Stimulated activated CD4-positive, alpha-beta T cell treated with anti-CD3 and anti-CD28 coated beads, Interleukin-2, amount 100 ng/mL, for 4 hours (primary cell): ENCODE results near the gene BRDT.
"Not testable (repeated sequence)": the region's sequence is repeated elsewhere in the genome, so short reads cannot be mapped to it uniquely, and the experiment has no call there.

Experiments
- DNase-seq: peaks from one replicate; pipeline ENCODE4 v3.0.0-alpha.2; 2020; ENCODE audit warnings: low read depth

BRDT gene

DNA sequence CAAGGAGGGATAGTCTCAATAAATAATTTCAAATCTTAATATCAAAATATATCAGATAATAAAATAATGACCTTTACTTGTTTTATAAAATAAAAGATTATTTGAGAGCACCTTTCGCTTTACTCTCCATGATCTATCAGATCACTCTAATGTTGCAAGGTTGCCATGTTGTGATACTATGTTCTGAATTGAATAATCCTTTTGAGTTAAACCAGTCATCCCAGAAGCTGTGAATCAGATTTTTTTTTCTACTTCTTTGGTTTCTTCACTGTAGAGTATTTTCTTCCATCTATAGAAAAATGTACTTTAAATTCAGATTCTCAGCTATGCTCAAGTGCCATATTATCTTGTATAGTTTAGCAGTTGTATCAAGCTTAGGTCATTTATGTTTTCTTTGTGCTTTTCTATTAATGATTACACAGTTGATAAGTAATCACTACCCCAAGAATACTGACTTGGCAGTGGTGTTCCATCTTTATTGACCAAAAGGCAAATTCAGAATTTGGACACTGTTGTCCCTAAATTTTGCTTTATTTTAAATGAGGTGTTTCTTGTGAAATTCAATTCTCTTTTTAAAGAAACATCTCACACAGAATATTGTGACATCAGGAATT, 32.9 kb downstream of the BRDT start:
- DNase-seq, result no peak

DNA sequence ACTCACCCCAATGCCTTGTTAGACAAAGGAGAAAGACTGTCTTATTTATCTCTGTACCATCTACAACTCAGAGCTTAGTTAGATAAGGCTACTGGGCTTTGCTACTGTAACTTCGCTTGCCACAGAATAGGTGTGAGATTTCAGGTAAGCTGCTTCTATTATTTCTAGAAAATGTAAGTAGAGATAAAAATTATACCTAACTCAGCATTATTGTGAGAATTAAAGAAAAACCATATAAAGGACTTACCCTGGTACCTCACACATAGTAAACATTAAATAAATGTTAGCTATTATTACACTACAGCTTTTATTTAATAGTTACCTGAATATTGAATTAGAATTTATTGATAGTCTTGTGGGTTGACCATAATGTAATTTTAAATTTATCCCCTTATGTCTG, 44.1 kb downstream of the BRDT start:
- DNase-seq, result no peak

DNA sequence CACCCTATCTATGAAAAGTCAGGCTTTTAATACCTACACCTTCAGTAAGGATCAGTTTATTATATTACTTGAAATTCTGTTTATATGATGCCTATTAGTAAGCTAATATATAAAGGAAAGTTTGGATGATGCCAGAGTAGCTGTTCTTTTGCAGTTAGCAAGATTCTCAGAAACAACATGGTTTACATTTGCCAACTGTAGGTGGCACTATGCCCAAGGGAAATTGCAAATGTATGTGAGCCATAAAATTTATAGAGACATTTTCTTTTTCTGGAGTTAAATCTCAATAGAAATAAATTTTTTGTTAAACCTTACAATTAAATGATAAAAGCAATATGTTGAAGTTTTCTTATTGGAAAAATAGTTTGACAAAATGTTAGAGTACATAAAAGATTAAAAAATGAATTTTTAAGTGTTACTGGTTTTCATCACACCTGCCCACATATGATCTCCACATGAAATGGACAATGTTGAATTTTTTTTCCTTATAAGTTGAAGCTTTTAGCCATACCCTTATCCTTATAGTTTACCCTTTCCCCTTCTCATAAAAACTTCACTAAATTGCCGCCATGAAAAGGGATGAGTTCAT, 48.5 kb downstream of the BRDT start:
- DNase-seq, result peak; percentile 14

DNA sequence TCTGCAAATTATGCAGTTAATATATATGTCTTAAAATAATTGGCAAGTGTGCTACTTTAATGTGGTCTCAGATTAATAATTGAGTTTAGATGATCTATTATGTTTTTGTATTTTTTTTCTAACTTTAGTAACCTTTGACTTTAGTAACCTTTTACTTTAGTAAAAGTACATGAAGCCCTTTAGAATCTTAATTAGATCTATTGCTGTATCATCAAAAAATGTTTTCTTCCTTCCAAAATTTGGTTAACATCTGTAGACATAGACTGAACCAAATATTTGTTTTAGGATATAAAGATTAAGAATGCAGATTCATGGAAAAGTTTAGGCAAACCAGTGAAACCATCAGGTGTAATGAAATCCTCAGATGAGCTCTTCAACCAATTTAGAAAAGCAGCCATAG, 54.9 kb downstream of the BRDT start:
- no peak for DNase-seq

DNA sequence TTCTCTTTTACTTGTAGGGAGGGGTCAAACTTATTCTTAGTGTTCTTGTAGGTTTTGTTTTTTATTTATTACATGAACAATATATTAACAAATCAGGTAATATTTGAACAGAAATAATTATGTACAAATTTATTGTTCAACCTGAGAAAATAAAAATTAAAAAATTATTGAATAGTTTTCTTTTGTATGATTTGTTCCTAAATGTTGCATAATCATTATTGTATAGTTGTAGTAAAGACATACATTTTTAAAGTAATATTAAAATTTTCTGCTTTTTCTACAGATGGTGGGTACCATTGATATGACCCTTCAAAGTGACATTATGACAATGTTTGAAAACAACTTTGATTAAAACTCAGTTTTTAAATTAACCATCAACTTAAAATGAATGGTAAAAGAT, 64.7 kb downstream of the BRDT start:
- no peak for DNase-seq

DNA sequence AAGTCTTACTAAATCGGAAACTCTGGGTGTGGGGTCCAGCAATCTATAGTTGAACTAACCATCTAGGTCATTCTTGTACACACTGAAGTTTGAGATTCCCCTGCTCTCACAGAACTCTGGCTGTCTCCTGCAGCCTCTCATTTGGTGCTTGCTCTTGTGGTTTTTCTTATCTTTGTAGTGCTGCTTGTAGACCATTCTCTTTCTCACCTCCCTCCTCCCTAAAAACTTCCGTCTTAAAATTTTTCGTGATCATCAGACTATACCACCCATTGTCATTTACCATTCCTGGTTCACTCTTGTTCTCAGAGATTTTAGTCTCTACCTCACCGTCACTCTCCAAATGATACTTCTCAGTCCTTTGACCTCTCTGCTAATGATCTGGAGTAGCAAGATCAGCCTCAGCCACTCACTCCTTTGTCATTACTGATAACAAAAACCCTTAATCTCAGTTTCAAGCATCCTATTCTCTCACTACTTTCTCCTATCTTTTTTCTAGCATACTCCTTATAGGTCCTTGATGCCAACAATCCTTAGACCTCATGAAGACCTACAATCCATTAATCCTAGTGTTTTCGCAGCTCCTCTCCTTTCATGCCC, 67.6 kb downstream of the BRDT start:
- no peak for DNase-seq

DNA sequence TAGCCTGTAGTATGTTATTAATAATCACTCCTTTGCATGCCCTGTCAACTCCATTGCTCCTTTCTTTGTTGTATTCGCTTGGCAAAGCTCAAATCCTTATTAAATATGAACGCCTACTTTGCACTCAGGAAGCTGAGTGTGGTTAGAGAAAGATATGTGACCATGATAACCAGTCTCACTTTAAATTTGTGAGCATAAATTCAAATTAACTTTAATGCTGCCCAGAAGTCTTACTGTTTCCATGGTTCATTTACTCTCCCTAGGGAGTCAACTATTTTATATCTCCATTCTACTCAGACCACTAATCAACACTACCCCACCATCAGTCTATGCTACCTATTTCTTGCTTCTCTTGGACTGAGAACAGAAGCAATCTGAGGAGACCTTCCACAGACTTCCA, 68.5 kb downstream of the BRDT start:
- DNase-seq, result no peak

DNA sequence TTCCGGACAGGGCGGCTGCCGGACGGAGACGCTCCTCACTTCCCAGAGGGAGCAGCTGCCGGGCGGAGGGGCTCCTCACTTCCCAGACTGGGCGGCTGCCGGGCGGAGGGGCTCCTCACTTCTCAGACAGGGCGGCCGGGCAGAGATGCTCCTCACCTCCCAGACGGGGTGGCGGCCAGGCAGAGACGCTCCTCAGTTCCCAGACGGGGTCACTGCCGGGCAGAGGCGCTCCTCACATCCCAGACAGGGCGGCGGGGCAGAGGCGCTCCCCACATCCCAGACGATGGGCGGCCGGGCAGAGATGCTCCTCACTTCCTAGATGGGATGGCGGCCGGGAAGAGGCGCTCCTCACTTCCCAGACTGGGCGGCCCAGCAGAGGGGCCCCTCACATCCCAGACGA, 76.8 kb downstream of the BRDT start:
- DNase-seq, result not testable (repeated sequence)

DNA sequence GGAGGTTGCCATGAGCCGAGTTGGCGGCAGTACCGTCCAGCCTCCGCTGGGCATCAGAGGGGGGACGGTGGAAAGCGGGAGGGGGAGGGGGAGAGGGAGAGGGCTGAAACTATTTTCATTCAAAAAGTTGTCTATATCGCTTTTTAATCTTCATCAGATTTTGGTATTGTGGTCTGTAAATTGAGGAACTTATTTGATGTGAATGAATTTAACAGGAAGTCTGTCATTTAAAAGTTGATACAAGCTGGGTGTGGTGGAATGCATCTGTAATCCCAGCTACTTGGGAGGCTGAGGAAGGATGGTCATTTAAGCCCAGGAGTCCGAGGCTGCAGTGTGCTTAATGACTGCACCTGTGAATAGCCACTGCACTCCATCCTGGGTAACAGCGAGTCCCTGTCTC, 77.6 kb downstream of the BRDT start:
- DNase-seq, result no peak

DNA sequence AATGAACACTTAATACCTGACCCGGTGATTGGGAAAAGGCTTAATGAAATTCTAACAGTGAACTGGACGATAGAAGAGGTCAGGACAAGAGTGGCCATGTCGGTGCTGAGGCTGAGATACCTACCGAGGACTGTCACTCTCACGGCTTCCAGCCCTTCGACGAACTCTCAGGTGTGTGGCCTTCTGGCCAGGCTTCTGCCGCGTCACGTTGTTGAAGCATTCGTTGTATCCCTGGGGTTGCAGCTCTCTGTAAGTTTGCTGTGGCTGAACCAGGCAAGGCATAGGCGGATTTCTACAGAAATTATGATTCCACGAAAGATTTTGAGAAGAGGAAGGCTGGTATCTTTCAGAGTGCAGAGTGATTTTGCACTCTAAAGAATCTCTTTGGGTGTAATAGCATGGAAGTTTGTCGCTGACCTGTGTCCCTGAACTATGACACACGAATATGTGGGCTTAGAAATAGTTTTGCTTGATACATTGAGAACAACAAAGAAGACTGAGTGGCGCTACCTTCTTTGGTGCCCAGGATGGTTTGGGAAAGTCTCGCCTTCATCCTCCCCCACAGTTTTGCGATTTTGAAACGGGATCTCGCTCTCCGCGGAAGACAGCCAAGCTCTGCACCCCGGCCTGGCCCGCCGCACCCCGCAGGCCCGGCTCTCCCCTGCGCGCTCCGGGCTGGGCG, 80.2 kb downstream of the BRDT start:
- DNase-seq, result no peak

DNA sequence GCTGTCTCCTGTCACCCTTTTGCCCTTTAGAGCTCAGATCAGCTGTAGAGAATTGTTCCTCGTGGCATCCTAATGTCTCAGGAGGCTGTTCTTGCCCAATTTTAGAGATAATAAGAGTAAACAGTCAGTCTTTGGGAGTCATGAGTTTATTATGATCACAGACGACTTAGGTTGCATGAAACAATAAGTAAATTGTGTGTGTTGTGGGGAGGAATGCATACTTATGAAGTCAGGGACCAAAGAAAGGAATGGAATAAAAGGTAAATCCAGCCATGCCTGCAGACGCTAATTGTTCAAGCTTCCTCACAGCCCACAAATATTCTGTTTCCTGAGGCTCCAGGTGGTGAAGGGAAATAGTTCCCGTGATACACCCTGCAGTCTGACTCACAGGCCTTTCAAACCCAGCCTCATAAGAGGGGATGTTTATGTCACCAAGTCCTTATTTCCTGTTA, 81.5 kb downstream of the BRDT start:
- DNase-seq, result no peak

DNA sequence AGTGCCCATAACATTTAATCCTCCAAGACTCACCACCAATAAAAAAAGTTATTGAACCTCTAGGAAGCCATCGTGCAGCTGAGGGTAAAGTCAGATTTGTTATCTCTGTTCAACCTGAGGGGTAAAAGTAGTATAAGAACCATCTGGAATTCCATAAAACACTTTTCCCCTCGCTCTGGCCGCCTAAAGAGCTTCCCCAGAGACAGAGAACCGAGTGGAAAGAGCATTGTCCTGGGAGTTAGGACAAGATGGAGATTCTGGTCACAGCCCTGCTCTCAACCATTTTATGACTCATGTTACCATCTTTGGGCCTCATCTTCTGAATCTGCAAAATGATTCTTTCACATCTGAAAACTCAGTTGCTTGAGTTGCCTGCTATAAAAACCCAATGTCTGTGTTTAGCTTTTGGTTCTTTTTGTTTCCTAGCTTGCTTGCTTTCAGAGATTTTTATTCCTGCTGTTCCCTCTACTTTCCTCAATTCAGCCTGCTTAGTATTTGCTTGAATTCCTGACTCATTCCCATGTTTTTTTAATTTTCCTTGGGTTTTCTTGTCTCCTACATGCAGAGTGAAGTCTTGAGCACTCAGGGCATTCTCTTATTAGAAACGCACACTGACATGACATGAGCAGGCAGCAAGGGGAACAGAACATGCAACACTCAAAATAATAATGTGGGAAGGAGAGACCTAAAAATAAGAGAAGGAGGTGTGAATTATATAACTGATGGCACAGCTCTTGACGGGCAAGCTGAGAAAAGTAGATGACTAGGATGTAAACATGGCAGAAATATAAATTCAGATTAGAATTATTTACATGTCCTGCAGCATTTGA, 82.3 kb downstream of the BRDT start:
- no peak for DNase-seq

DNA sequence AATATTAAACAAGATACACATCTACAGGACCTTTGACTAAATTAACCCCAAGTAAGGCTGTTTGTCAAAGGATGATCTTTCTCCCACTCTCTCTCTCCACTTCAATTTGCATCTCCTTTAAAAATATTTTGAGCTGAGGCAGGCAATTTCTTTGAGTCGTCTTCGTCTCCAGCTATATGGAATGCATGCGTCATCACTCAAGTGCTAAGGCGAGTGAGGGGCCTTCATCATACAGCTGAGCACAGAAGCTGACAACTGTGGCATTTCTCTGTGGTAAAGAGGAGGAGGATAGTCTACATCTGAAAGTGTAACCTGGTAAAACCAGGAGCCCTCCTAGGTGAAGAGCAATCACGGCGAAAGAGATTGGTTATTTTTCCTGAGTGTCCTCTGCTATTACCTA, 88.2 kb downstream of the BRDT start:
- no peak for DNase-seq

DNA sequence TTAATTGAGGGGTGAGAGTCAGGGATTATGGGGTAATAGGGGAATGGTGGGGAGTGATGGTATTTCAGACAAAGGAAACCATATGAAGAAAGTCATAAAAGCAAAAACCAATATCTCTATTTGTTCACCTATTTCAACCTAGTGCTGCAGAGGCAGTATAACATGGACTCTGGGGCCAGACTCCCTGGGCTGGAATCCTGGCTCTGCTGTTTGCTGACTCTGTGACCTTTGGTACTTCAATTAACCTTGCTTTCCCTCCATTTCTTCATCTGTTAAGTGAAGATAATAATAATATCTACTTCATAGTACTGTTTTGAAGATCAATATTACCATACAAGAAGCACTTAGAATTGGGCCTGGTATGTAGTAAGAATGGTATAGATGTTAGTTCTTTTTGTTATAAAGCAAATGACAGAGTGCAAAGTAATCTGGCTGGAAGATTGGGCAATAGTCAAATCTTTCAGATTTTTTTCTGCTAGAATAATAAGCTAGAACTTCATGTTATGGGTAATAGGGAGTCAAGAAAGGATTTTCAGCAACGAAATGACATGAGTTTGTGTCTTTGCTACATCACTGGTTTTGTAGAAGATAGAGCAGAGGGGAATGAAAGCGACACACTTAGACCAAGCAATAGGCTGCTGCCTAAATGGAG, 89.6 kb downstream of the BRDT start:
- DNase-seq, result no peak

DNA sequence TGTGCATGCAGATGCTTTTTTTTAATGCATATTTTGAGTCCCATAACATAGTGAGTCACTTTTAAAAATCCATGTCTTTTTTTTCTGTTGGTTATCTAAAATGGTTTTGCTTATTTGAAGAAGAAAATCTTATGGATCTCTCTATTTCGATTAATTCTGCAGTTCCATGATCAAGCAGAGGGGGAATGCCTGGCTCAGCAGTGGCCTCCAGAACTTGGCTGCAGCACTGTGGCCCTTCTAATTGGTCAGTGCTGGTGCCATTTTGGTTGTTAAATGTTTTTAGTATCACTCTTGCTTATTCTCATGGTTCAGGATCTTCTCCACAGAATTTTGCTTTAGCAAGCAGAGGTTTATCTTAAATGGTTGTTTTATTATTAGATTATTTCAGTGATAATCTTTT, 91.8 kb downstream of the BRDT start:
- no peak for DNase-seq

DNA sequence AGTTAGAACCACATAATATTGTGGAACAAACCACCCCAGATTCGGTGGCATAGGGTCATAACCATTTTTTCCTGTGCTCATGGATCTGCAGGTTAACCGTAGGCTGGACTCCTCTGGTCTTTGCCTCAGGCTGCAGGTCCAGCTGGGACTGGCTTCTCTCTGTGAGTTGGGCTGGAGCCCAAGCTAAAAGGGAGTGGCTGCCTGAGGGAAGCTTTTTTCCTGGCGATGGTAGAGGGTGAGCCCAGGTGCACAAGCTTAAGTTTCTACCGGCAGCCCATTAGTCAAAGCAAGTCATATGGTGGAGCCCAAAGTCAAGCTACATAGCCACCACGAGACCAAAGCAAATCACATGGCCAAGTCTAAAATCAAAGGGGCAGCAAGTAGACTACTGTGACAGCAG, 94.4 kb downstream of the BRDT start:
- DNase-seq, result no peak

DNA sequence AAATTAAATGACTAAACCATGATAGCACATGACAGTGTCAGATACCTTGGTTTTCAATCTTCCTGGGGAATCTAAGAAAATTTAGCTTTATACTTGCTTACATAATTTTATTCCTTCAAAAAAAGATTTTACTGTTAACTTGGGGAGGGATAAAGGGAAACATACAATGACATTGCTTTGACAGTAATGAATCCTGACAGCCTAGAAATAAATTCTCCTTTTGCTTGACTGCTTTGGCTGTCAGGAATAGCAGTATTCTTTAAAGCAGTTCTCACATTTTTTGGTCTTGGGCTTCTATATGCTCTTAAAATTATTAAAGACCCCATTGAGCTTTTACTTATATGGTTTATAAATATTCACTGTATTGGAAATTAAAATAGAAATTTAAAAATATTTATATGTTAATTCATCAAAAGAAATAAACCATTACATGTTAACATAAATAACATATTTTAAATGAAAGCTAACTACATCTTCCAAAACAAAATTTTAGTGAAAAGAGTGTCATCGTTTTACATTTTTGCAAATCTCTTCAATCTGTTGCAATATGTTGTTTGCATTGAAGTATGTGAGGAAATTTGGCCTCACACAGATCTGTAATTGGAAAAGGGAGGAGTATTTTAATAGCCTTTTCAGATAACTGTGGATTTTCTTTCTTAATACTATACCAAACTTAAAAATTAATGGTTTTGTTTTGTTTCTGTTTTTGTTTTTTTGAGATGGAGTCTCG, 96.7 kb downstream of the BRDT start:
- DNase-seq, result no peak

DNA sequence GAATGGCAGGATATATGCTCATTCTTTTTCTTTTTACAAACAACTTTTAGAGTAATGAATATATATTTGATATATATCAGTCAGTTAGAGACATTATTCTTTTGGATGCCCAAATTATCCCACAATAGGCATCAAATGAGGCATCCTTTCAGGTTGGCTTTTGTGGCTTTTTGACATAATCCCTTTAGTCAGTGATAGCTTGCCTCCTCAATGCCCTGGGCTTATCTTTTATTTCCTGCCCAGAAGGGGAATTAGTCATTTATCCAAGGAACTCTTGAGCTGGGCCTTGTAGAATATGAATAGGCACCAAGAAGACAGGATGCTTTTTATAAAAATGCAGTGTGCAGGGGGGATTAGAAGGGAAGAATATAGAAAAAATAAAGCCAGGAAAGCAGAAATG, 102.7 kb downstream of the BRDT start:
- no peak for DNase-seq
